Neutrophil (primary cell): Measurements from ENCODE around the gene UBXN4.

ENCODE experiments used
- H3K27ac ChIP-seq: fragments of 200-600 bp; sonication (generic); 2 replicates; pipeline ENCODE4 v1.5.1; 2016; ENCODE audit warnings: mild to moderate bottlenecking, moderate library complexity
- H3K27me3 ChIP-seq: fragments of 200-600 bp; sonication (generic); 2 replicates; pipeline ENCODE4 v1.6.0; 2016; ENCODE audit warnings: mild to moderate bottlenecking
- H3K36me3 ChIP-seq: fragments of 200-600 bp; sonication (generic); 2 replicates; pipeline ENCODE4 v1.5.1; 2017
- H3K4me1 ChIP-seq, 2 experiments: fragments of 200-600 bp in 1 of 2; sonication (generic) in 1 of 2; 1 replicate in 1 of 2; 2 replicates in 1 of 2; pipeline versions ENCODE4 v1.5.1 to v1.6.1; 2013 to 2016; ENCODE audit warnings: low read depth in 1 of 2, low read length in 1 of 2, mild to moderate bottlenecking in 1 of 2, moderate library complexity in 1 of 2; ENCODE audit not compliant: control insufficient read depth in 1 of 2, insufficient read depth in 1 of 2
- H3K4me3 ChIP-seq, 2 experiments: fragments of 200-600 bp in 1 of 2; sonication (generic) in 1 of 2; 1 replicate in 1 of 2; 2 replicates in 1 of 2; pipeline ENCODE4 v1.5.1; 2013 to 2016; ENCODE audit warnings: low read depth in 1 of 2, low read length in 1 of 2, mild to moderate bottlenecking in 1 of 2, moderate library complexity in 1 of 2
- H3K9me3 ChIP-seq: fragments of 200-600 bp; sonication (generic); 2 replicates; pipeline ENCODE4 v1.5.1; 2016
- CTCF ChIP-seq: fragments of 200-600 bp; sonication (generic); IDR thresholded peaks from 2 replicates; pipeline ENCODE4 v1.5.1; 2016; ENCODE audit warnings: antibody characterized with exemption

The UBXN4 gene

GRCh38 chr2:135817466-135817865 lies 75.8 kb downstream of the UBXN4 start:
- Histone ChIP-seq H3K27ac (no peak overlapping the region), H3K4me3 (no peak overlapping the region), H3K36me3 (no peaks in the 10 kb centered on the region), H3K4me1 (no peaks in the 10 kb centered on the region), H3K9me3 (no peaks in the 10 kb centered on the region), H3K27me3 (peaks cover 10% of the 10 kb centered on the region)
- no peak for TF ChIP-seq CTCF

GRCh38 chr2:135817951-135818350 lies 76.3 kb downstream of the UBXN4 start:
- TF ChIP-seq CTCF = no peak
- H3K4me3 ChIP-seq = no peak overlapping the region

GRCh38 chr2:135818937-135819610 lies 77.4 kb downstream of the UBXN4 start:
- Histone ChIP-seq H3K4me3 (no peak overlapping the region), H3K27ac (no peak overlapping the region), H3K36me3 (no peaks in the 10 kb centered on the region), H3K4me1 (no peaks in the 10 kb centered on the region), H3K9me3 (no peaks in the 10 kb centered on the region), H3K27me3 (peaks cover 10% of the 10 kb centered on the region)
- TF ChIP-seq CTCF = no peak

More at GRCh38 chr2:135817951-135818350, 76.3 kb downstream of the UBXN4 start:
- H3K27ac ChIP-seq = no peak overlapping the region
- no peaks in the 10 kb centered on the region for H3K36me3 ChIP-seq
- H3K27me3 ChIP-seq = peaks cover 10% of the 10 kb centered on the region
- H3K9me3 ChIP-seq = no peaks in the 10 kb centered on the region
- H3K4me1 ChIP-seq = no peaks in the 10 kb centered on the region

- H3K4me3 ChIP-seq = no peak overlapping the region
- H3K27ac ChIP-seq = no peak overlapping the region
- no peak for TF ChIP-seq CTCF
- no peaks in the 10 kb centered on the region for H3K9me3 ChIP-seq
- H3K27me3 ChIP-seq = peaks cover 10% of the 10 kb centered on the region
- H3K36me3 ChIP-seq = no peaks in the 10 kb centered on the region
- H3K4me1 ChIP-seq = no peaks in the 10 kb centered on the region
Observed at GRCh38 chr2:135820003-135820618, 78.5 kb downstream of the UBXN4 start.

- no peak for TF ChIP-seq CTCF
- H3K36me3 ChIP-seq = no peaks in the 10 kb centered on the region
- H3K4me3 ChIP-seq = no peak overlapping the region
Observed at GRCh38 chr2:135821190-135821589, 79.5 kb downstream of the UBXN4 start.

More at GRCh38 chr2:135821190-135821589, 79.5 kb downstream of the UBXN4 start:
- Histone ChIP-seq H3K27me3 (peaks cover 10% of the 10 kb centered on the region), H3K27ac (no peak overlapping the region), H3K9me3 (no peaks in the 10 kb centered on the region), H3K4me1 (no peaks in the 10 kb centered on the region)
